Ascending aorta (tissue), 2 donors: Measurements from ENCODE around the gene UBXN11. TPM values are rescaled to one million over a fixed set of nuclear protein-coding genes. Genes with fewer than 3 reads are reported as not detected.
A peak's percentile ranks its signal among the peaks of the same experiment; 100 is the strongest.

ENCODE experiments used
- DNase-seq, 2 donors: peaks; one replicate each; pipeline ENCODE4 v3.0.0-alpha.2; 2019; ENCODE audit warnings: low spot score in 2 of 2
- H3K27ac ChIP-seq, 2 donors: fragments of 200-600 bp; sonication (generic); one replicate each; pipeline ENCODE4 v1.5.1; 2016 to 2017; ENCODE audit warnings: mild to moderate bottlenecking in 1 of 2
- H3K27me3 ChIP-seq: fragments of 200-600 bp; sonication (generic); one replicate; pipeline ENCODE4 v1.5.1; 2017
- H3K36me3 ChIP-seq, 2 donors: fragments of 200-600 bp; sonication (generic); one replicate each; pipeline ENCODE4 v1.5.1; 2016
- H3K4me1 ChIP-seq, 2 donors: fragments of 200-600 bp; sonication (generic); one replicate each; pipeline ENCODE4 v1.5.1; 2016 to 2017; ENCODE audit warnings: mild to moderate bottlenecking in 1 of 2
- H3K4me3 ChIP-seq, 2 donors: fragments of 200-600 bp; sonication (generic); one replicate each; pipeline ENCODE4 v1.5.1; 2016 to 2017; ENCODE audit warnings: mild to moderate bottlenecking in 1 of 2
- H3K9me3 ChIP-seq, 2 donors: fragments of 200-600 bp; sonication (generic); one replicate each; pipeline ENCODE4 v1.5.1; 2016
- intact Hi-C: fragments of 100-400 bp; cut with DNase I; formaldehyde crosslinking; loops from one replicate; pipeline ENCODE4 v1.15.1; 2023
- total RNA-seq: library from RNA; depleted of rRNA; stranded (reverse); fragments of >200 nt; gene quantifications from one replicate; pipeline ENCODE4 v1.1.0, GENCODE V29; 2016
- TF ChIP-seq, protein P1 (sequence below), 3 experiments: fragments of 200-600 bp in 2 of 3; fragments of 450-650 bp in 1 of 3; sonication (generic) in 2 of 3; IDR thresholded peaks; one replicate each; pipeline ENCODE4 v1.5.1; 2016 to 2019; ENCODE audit warnings: antibody characterized with exemption in 3 of 3, mild to moderate bottlenecking in 1 of 3, moderate library complexity in 1 of 3

UBXN11 gene
- total RNA-seq, 1 donor from 2014 or later: 14.5 TPM

GRCh38 chr1:26291939-26292338, 14.5 kb downstream of the UBXN11 start:
- no peaks in the 10 kb centered on the region for H3K4me1 ChIP-seq
- no peaks in the 10 kb centered on the region for H3K9me3 ChIP-seq
- H3K36me3 ChIP-seq: no peaks in the 10 kb centered on the region
- no peak overlapping the region for H3K27ac ChIP-seq
- no peak for DNase-seq
- no peak overlapping the region for H3K4me3 ChIP-seq
- no peaks in the 10 kb centered on the region for H3K27me3 ChIP-seq
- intact Hi-C loops: no loop called here
- TF ChIP-seq, protein P1, sequence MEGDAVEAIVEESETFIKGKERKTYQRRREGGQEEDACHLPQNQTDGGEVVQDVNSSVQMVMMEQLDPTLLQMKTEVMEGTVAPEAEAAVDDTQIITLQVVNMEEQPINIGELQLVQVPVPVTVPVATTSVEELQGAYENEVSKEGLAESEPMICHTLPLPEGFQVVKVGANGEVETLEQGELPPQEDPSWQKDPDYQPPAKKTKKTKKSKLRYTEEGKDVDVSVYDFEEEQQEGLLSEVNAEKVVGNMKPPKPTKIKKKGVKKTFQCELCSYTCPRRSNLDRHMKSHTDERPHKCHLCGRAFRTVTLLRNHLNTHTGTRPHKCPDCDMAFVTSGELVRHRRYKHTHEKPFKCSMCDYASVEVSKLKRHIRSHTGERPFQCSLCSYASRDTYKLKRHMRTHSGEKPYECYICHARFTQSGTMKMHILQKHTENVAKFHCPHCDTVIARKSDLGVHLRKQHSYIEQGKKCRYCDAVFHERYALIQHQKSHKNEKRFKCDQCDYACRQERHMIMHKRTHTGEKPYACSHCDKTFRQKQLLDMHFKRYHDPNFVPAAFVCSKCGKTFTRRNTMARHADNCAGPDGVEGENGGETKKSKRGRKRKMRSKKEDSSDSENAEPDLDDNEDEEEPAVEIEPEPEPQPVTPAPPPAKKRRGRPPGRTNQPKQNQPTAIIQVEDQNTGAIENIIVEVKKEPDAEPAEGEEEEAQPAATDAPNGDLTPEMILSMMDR (IDR thresholded peaks at IDR 0.05): no peak

- no peaks in the 10 kb centered on the region for H3K4me1 ChIP-seq
- no peak for DNase-seq
- H3K36me3 ChIP-seq: no peaks in the 10 kb centered on the region
- H3K9me3 ChIP-seq: no peaks in the 10 kb centered on the region
- TF ChIP-seq, protein P1 (IDR thresholded peaks at IDR 0.05): no peak
- peak overlapping the region; percentile 12 to 53 for H3K27ac ChIP-seq
- H3K27me3 ChIP-seq: no peaks in the 10 kb centered on the region
- intact Hi-C loops: no loop called here
- no peak overlapping the region for H3K4me3 ChIP-seq
These were observed 15.0 kb downstream of the UBXN11 start for GRCh38 chr1:26291433-26291832.

DNA sequence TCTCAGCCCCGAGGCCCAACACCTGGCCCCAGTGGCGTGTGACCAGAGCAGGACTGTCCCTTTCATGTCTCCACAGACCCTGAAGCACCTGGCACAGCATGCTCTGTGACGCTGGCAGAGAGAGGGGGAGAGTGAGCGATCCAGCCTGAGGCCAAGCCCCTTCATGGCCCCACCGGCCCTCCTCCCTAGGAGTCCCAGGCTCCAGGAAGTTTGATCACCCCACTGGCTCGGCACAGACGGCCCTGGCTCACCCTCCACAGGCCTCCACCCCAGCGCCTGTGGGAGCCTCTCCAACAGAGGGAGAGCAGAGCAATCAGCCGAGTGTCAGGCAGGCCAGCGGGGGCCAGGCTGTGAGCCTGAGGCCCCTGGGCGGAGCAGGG, 15.6 kb downstream of the UBXN11 start:
- intact Hi-C loops: no loop called here
- Histone ChIP-seq H3K27me3 (no peaks in the 10 kb centered on the region), H3K4me1 (no peaks in the 10 kb centered on the region), H3K27ac (peak overlapping the region; percentile 12 to 53), H3K36me3 (no peaks in the 10 kb centered on the region), H3K4me3 (no peak overlapping the region), H3K9me3 (no peaks in the 10 kb centered on the region)
- TF ChIP-seq, protein P1 (IDR thresholded peaks at IDR 0.05): no peak
- DNase-seq: no peak

DNA sequence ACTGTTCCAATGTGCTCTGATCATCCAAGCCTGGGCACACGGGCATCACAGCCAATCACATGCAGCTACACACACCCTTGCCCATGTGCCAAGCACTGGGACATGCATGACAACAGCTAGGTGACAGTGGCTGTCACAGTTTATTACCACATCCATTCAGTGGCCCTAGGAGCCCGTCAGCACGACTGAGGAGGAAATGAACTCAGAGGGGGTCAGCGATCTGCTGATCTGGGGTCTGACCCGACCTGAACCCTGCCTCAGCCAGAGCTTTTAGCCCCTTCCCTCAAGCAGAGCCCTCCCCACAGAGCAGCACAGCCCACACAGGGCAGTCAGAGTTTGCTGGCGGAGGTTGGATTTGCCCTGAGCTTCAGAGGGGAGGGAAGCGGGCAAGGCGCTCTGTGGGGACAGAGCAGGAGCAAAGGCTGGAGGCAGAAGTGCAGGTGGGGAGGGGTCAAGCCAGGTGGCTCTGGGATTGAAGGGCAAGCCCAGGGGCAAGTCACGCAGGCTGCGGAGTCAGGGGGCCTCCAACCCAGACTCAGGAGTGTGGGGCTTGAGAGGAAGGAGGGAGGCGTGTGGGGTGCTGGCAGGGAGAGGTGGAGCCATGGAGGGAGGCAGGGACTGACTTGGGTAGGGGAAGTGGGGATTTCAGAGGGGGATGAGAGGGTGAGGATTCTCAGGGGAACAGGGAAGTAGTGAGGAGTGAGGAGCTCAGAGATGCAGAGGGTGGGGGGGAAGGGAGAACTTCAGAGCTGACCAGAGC, 16.1 kb downstream of the UBXN11 start:
- H3K4me3 ChIP-seq: no peak overlapping the region
- H3K27me3 ChIP-seq: no peaks in the 10 kb centered on the region
- H3K27ac ChIP-seq: peak overlapping the region; percentile 12 to 53
- intact Hi-C loops: no loop called here
- H3K36me3 ChIP-seq: no peaks in the 10 kb centered on the region
- no peak for DNase-seq
- TF ChIP-seq, protein P1 (IDR thresholded peaks at IDR 0.05): no peak
- H3K9me3 ChIP-seq: no peaks in the 10 kb centered on the region
- no peaks in the 10 kb centered on the region for H3K4me1 ChIP-seq

DNA sequence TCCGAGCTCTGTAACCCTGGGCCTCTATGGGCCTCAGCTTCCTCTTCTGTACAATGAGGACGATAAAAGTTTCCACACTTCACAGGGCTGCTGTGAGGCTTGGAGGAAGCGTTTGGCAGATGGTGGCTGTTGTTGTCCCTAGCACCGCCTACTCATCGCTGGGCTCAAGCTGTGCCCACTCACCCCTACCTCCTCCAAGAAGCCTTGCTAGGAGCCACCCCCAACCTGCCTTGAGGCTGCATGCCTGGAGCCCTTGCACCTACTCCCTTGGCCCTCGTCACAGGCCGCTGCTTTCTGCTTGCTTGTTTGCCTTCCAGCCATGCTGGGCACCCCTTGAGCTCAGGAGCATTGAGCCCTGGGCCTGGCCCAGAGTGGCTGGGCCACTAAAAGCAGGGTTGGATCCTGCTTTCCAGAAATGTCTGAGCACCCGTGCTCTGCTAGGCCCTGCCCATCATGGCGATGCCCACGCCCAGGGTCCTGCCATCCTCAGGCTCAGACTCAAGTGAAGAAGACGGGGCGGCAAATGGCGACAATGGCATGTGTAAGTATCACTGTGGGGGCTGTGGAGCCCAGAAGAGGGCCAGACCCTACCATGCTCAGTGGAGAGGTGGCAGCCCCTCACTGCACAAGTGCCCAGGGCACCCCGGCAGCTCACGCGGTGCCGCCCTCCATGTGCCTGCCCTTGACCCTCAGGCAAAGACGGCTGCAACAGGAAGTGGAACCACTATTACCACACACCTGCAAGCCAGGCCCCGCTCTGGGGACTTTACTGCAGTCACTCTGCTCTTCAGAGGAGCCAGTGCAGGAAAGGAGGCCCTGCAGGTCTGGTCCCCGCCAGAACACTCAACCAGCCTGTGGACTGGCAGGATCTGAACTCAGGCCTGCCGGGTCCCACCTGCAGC, 17.0 kb downstream of the UBXN11 start:
- H3K36me3 ChIP-seq: no peaks in the 10 kb centered on the region
- H3K4me3 ChIP-seq: no peak overlapping the region
- peak overlapping the region; percentile 20 to 49 for H3K27ac ChIP-seq
- no peak for DNase-seq
- H3K4me1 ChIP-seq: peaks cover 3 to 7% of the 10 kb centered on the region in 2 donors
- TF ChIP-seq, protein P1 (IDR thresholded peaks at IDR 0.05): no peak
- H3K27me3 ChIP-seq: no peaks in the 10 kb centered on the region
- intact Hi-C loops: no loop called here
- no peaks in the 10 kb centered on the region for H3K9me3 ChIP-seq
